ENCODE data around the gene MOG. TPM values are rescaled to one million over a fixed set of nuclear protein-coding genes. Genes with fewer than 3 reads are reported as not detected.
A peak's percentile ranks its signal among the peaks of the same experiment; 100 is the strongest.

MOG gene
- total and polyA plus RNA-seq, 11 donors: 0.19 to 7.4 (median 2.7) TPM

- Histone ChIP-seq H3K9me3 (no peaks in the 10 kb centered on the region), H3K4me3 (peak within 1 kb of the TSS in 4 of 12 donors; percentile 37 to 51 (median 45)), H3K4me1 (peaks cover 0 to 7% (median 0%) of the 10 kb centered on the region in 12 donors), H3K36me3 (no peaks in the 10 kb centered on the region), H3K27ac (peak within 1 kb of the TSS in 2 of 12 donors; percentile 11 to 26), H3K27me3 (peaks cover 0 to 8% (median 0%) of the 10 kb centered on the region in 9 donors)
- intact Hi-C loops (cut with DNase I): no loop called here
- no peak for TF ChIP-seq POLR2A (IDR thresholded peaks at IDR 0.05)
- TF ChIP-seq, protein P1, sequence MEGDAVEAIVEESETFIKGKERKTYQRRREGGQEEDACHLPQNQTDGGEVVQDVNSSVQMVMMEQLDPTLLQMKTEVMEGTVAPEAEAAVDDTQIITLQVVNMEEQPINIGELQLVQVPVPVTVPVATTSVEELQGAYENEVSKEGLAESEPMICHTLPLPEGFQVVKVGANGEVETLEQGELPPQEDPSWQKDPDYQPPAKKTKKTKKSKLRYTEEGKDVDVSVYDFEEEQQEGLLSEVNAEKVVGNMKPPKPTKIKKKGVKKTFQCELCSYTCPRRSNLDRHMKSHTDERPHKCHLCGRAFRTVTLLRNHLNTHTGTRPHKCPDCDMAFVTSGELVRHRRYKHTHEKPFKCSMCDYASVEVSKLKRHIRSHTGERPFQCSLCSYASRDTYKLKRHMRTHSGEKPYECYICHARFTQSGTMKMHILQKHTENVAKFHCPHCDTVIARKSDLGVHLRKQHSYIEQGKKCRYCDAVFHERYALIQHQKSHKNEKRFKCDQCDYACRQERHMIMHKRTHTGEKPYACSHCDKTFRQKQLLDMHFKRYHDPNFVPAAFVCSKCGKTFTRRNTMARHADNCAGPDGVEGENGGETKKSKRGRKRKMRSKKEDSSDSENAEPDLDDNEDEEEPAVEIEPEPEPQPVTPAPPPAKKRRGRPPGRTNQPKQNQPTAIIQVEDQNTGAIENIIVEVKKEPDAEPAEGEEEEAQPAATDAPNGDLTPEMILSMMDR (IDR thresholded peaks at IDR 0.05): no peak
- peak in 2 of 4 donors; percentile 8 to 47 for ATAC-seq
- WGBS, 4 donors: 65 to 94% (median 70%) methylated on average over 7 to 31 of the region's 31 CpGs
- no peak for DNase-seq
These were observed 24.0 kb downstream of the MOG start, which contains the start of gene ZFP57 for GRCh38 chr6:29680904-29681303. TSS of gene ZFP57 (minus strand) at chr6:29681152. CDS start at chr6:29677003, 4,149 bp downstream.

- Histone ChIP-seq H3K36me3 (no peaks in the 10 kb centered on the region), H3K27me3 (peaks cover 0 to 8% (median 0%) of the 10 kb centered on the region in 9 donors), H3K27ac (no peak overlapping the region), H3K4me1 (peaks cover 0 to 6% (median 0%) of the 10 kb centered on the region in 12 donors), H3K4me3 (no peak overlapping the region), H3K9me3 (no peaks in the 10 kb centered on the region)
- TF ChIP-seq, protein P1 (IDR thresholded peaks at IDR 0.05): no peak
- no peak for TF ChIP-seq POLR2A (IDR thresholded peaks at IDR 0.05)
- DNase-seq: no peak
- WGBS, 4 donors: 85 to 92% (median 86%) methylated on average over 8 of the region's 8 CpGs
- intact Hi-C loops (cut with DNase I): no loop called here
- ATAC-seq: no peak
These were observed 24.9 kb downstream of the MOG start for GRCh38 chr6:29681811-29682210.

DNA sequence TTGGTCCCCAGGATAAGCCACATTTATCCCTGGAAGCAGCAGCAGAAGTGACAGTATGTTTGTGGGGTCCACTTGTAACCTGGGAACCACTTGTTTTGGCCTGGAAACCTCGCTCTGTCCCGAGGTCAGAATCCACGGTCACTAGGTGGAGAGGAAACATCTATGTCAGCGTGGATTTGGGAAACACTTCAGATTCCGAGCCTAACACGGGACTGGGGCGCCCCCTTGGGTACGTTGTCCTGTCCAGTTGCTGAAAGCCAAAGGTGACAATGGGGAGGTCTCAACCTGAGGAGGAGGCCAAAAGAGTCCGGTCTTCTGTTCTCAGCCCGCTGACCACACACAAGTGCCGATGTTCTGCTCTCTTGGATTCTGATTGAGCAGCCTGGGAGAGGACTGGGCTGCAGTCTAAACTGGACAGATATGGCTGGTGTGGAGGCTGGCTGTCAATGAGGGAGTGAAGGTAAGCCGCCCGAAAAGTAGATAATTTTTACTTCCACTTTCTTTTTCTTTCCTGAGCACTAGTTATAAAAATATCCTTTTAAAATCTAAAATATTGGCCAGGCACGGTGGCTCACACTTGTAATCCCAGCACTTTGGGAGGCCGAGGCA, 28.9 kb downstream of the MOG start:
- Histone ChIP-seq H3K36me3 (no peaks in the 10 kb centered on the region), H3K27me3 (peaks cover 0 to 4% (median 0%) of the 10 kb centered on the region in 9 donors), H3K4me3 (no peak overlapping the region), H3K4me1 (no peaks in the 10 kb centered on the region), H3K9me3 (no peaks in the 10 kb centered on the region), H3K27ac (no peak overlapping the region)
- intact Hi-C loops (cut with DNase I): loop anchor here in 6 of 10 donors (2.0 to 5.0 kb wide), 4 partner anchors 33 to 39 kb away; no protein-coding TSS in a partner anchor
- peak in 2 of 5 donors; percentile 44 to 59 for DNase-seq
- ATAC-seq: peak in 3 of 4 donors; percentile 63 to 82 (median 80)
- no peak for TF ChIP-seq POLR2A (IDR thresholded peaks at IDR 0.05)
- TF ChIP-seq, protein P1 (IDR thresholded peaks at IDR 0.05): peak in 9 of 12 donors; percentile 19 to 51 (median 33)
- 39 to 66% (median 50%) methylated on average over 13 to 15 of the region's 15 CpGs for WGBS, 4 donors

- Histone ChIP-seq H3K27ac (no peak overlapping the region), H3K27me3 (no peaks in the 10 kb centered on the region), H3K36me3 (no peaks in the 10 kb centered on the region), H3K4me1 (no peaks in the 10 kb centered on the region), H3K9me3 (peaks cover 0 to 16% (median 0%) of the 10 kb centered on the region in 12 donors), H3K4me3 (no peak overlapping the region)
- ATAC-seq: no peak
- no peak for DNase-seq
- intact Hi-C loops (cut with DNase I): loop anchor here in 2 of 10 donors (5.0 kb wide), 2 partner anchors 42 to 47 kb away; no protein-coding TSS in a partner anchor
- WGBS, 4 donors: 53 to 68% (median 63%) methylated on average over 3 of the region's 3 CpGs
- TF ChIP-seq, protein P1 (IDR thresholded peaks at IDR 0.05): no peak
- TF ChIP-seq POLR2A (IDR thresholded peaks at IDR 0.05): no peak
These were observed 37.7 kb downstream of the MOG start for GRCh38 chr6:29694637-29695036.
